Naive thymus-derived CD8-positive, alpha-beta T cell (primary cell): Measurements from ENCODE around the gene NTM. TPM values are rescaled to one million over a fixed set of nuclear protein-coding genes. Genes with fewer than 3 reads are reported as not detected.

ENCODE experiments used
- ATAC-seq, 2 donors: fragments of 150-1000 bp; cut with Tn5 transposase in 1 of 2; sonication (Bioruptor Pico), chemical (Tn5 transposase) in 1 of 2; 1 replicate in 1 of 2; 2 replicates in 1 of 2; pipeline ENCODE4 v1.10.0; 2021; ENCODE audit warnings: mild to moderate bottlenecking in 2 of 2, moderate library complexity in 2 of 2
- POLR2A ChIA-PET: fragments of 350-600 bp; sonication (Branson Sonifier 250); formaldehyde crosslinking; loops from one replicate; lab custom pipeline; 2021; ENCODE audit warnings: antibody characterized with exemption; lab: Charles Lee
- DNase-seq, 10 donors: peaks; one replicate each; pipeline versions ENCODE4 v3.0.0 to v3.0.0-alpha.2; 2020 to 2022
- H3K27ac Mint-ChIP-seq, 10 donors: one replicate each; pipeline ENCODE4 v1.8.0; 2020 to 2022; ENCODE audit warnings: mild to moderate bottlenecking in 10 of 10, mixed read lengths in 10 of 10, moderate library complexity in 4 of 10, inconsistent platforms in 1 of 10
- H3K27me3 Mint-ChIP-seq, 5 donors: one replicate each; pipeline ENCODE4 v1.8.0; 2021 to 2022; ENCODE audit warnings: mixed read lengths in 5 of 5
- H3K36me3 Mint-ChIP-seq, 3 donors: one replicate each; pipeline ENCODE4 v1.8.0; 2020 to 2022; ENCODE audit warnings: mixed read lengths in 3 of 3, mild to moderate bottlenecking in 2 of 3, inconsistent platforms in 1 of 3
- H3K4me1 Mint-ChIP-seq, 4 donors: one replicate each; pipeline ENCODE4 v1.8.0; 2021 to 2022; ENCODE audit warnings: mixed read lengths in 4 of 4
- H3K4me3 Mint-ChIP-seq, 10 donors: one replicate each; pipeline ENCODE4 v1.8.0; 2020 to 2022; ENCODE audit warnings: mild to moderate bottlenecking in 10 of 10, mixed read lengths in 10 of 10, moderate library complexity in 6 of 10, inconsistent platforms in 1 of 10
- H3K9me3 Mint-ChIP-seq, 9 donors: one replicate each; pipeline ENCODE4 v1.8.0; 2020 to 2022; ENCODE audit warnings: mixed read lengths in 9 of 9, mild to moderate bottlenecking in 3 of 9, inconsistent platforms in 1 of 9, moderate library complexity in 1 of 9
- polyA plus RNA-seq, 3 donors: library from polyadenylated mRNA; unstranded; fragments of 300-500 nt; fragmentation: Illumina TruSeq; gene quantifications; one replicate each; pipeline ENCODE4 v1.2.3, GENCODE V29; 2021
- total RNA-seq, 8 experiments: library from RNA in 2 of 8; stranded (reverse) in 2 of 8; gene quantifications; one replicate each; pipeline ENCODE4 v1.2.3 and lab custom pipeline; 2021 to 2026

NTM gene
- total and polyA plus RNA-seq, 5 experiments from 2014 or later, result not detected

- Mint-ChIP-seq H3K4me1 (no peaks in the 10 kb centered on the region), H3K9me3 (peaks cover 0 to 2% (median 0%) of the 10 kb centered on the region in 9 donors), H3K36me3 (no peaks in the 10 kb centered on the region), H3K27me3 (peaks cover 0 to 16% (median 3%) of the 10 kb centered on the region in 5 donors), H3K4me3 (no peak overlapping the region), H3K27ac (no peak overlapping the region)
- DNase-seq (no peak), ATAC-seq (no peak)
- POLR2A ChIA-PET, result no interaction called here
These were observed 268.5 kb downstream of the NTM start for GRCh38 chr11:131638889-131639288.

GRCh38 chr11:131640320-131640719 lies 269.9 kb downstream of the NTM start:
- no peaks in the 10 kb centered on the region for H3K36me3 Mint-ChIP-seq
- DNase-seq, result no peak
- no peak overlapping the region for H3K27ac Mint-ChIP-seq
- ATAC-seq, result no peak
- no peaks in the 10 kb centered on the region for H3K4me1 Mint-ChIP-seq
- peaks cover 0 to 4% (median 0%) of the 10 kb centered on the region in 9 donors for H3K9me3 Mint-ChIP-seq
- POLR2A ChIA-PET, result no interaction called here
- no peak overlapping the region for H3K4me3 Mint-ChIP-seq
- H3K27me3 Mint-ChIP-seq, result peaks cover 0 to 16% (median 3%) of the 10 kb centered on the region in 5 donors

- Mint-ChIP-seq H3K27ac (no peak overlapping the region), H3K4me1 (no peaks in the 10 kb centered on the region), H3K9me3 (peaks cover 0 to 7% (median 0%) of the 10 kb centered on the region in 9 donors), H3K36me3 (no peaks in the 10 kb centered on the region), H3K4me3 (no peak overlapping the region), H3K27me3 (peaks cover 0 to 6% (median 0%) of the 10 kb centered on the region in 5 donors)
- DNase-seq, result no peak
- no peak for ATAC-seq
- POLR2A ChIA-PET, result no interaction called here
These were observed 272.5 kb downstream of the NTM start for GRCh38 chr11:131642756-131643531.

DNA sequence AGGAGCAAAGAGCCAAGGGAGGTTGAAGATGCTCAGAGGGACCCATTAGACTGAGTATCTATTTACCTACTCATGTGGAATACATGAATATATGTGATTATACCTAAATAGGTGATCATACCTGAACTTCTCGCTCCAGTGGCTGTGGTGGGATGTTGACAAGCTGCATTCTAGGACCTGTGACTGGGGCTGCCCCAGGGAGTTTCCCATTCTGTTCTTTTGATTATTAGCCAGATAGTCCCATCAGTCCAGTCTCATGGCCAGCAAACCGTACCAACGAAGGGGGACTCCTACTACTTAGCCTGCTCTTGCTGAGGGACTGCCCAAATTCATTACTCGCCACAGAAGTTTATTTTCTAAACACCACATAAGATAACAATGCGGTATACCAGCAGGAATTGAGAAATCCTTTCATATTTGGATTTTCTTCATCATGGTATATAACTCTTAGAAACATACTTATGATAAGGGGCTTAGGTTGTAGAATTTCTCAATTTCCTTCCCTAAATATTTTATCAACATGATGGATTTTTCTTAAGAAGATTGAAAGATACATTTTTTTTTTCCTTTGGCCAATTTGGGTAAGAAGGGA lies 273.9 kb downstream of the NTM start:
- no peaks in the 10 kb centered on the region for H3K4me1 Mint-ChIP-seq
- no peak overlapping the region for H3K4me3 Mint-ChIP-seq
- ATAC-seq (no peak), DNase-seq (no peak)
- H3K36me3 Mint-ChIP-seq, result no peaks in the 10 kb centered on the region
- no peak overlapping the region for H3K27ac Mint-ChIP-seq
- H3K27me3 Mint-ChIP-seq, result peaks cover 0 to 6% (median 0%) of the 10 kb centered on the region in 5 donors
- POLR2A ChIA-PET, result no interaction called here
- H3K9me3 Mint-ChIP-seq, result peaks cover 0 to 8% (median 0%) of the 10 kb centered on the region in 9 donors

- Mint-ChIP-seq H3K4me3 (no peak overlapping the region), H3K9me3 (peaks cover 0 to 8% (median 0%) of the 10 kb centered on the region in 9 donors), H3K27ac (no peak overlapping the region), H3K4me1 (no peaks in the 10 kb centered on the region), H3K27me3 (peaks cover 0 to 6% (median 0%) of the 10 kb centered on the region in 5 donors), H3K36me3 (no peaks in the 10 kb centered on the region)
- POLR2A ChIA-PET, result no interaction called here
- ATAC-seq, result no peak
- no peak for DNase-seq
These were observed 274.8 kb downstream of the NTM start for GRCh38 chr11:131645237-131645636.

DNA sequence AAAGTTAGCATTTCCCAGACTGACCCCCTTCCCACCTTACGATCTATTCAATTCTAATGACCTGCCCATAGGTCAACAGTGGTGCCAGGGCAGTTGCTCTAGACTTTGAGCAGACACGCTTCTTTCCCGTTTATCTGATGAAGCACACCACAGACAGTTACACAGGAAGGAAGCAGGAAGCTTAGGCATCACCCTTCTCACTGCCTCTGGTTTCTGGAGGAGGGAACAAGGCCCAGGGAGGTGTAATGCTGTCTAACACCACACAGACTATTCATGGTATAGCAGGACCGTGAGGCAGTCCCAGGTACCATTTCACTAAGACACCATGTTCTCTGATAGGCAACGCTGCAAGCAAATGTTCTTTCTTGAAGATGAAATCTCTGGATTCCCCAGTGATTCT lies 279.4 kb downstream of the NTM start:
- Mint-ChIP-seq H3K27me3 (peaks cover 0 to 4% (median 3%) of the 10 kb centered on the region in 5 donors), H3K27ac (no peak overlapping the region), H3K36me3 (no peaks in the 10 kb centered on the region), H3K4me3 (no peak overlapping the region), H3K4me1 (no peaks in the 10 kb centered on the region), H3K9me3 (peaks cover 0 to 8% (median 0%) of the 10 kb centered on the region in 9 donors)
- ATAC-seq (no peak), DNase-seq (no peak)
- POLR2A ChIA-PET, result no interaction called here

- H3K4me3 Mint-ChIP-seq, result no peak overlapping the region
- POLR2A ChIA-PET, result no interaction called here
- H3K27ac Mint-ChIP-seq, result no peak overlapping the region
- H3K27me3 Mint-ChIP-seq, result peaks cover 2 to 10% (median 3%) of the 10 kb centered on the region in 5 donors
- DNase-seq (no peak), ATAC-seq (no peak)
- H3K36me3 Mint-ChIP-seq, result no peaks in the 10 kb centered on the region
- H3K4me1 Mint-ChIP-seq, result no peaks in the 10 kb centered on the region
- H3K9me3 Mint-ChIP-seq, result peaks cover 0 to 8% (median 0%) of the 10 kb centered on the region in 9 donors
These were observed 281.8 kb downstream of the NTM start for GRCh38 chr11:131652231-131652630.

GRCh38 chr11:131653260-131653659 lies 282.8 kb downstream of the NTM start:
- Mint-ChIP-seq H3K4me1 (no peaks in the 10 kb centered on the region), H3K9me3 (peaks cover 0 to 3% (median 0%) of the 10 kb centered on the region in 9 donors), H3K27ac (no peak overlapping the region), H3K27me3 (peaks cover 2 to 13% (median 4%) of the 10 kb centered on the region in 5 donors), H3K36me3 (no peaks in the 10 kb centered on the region), H3K4me3 (no peak overlapping the region)
- ATAC-seq, result no peak
- no peak for DNase-seq
- POLR2A ChIA-PET, result no interaction called here

DNA sequence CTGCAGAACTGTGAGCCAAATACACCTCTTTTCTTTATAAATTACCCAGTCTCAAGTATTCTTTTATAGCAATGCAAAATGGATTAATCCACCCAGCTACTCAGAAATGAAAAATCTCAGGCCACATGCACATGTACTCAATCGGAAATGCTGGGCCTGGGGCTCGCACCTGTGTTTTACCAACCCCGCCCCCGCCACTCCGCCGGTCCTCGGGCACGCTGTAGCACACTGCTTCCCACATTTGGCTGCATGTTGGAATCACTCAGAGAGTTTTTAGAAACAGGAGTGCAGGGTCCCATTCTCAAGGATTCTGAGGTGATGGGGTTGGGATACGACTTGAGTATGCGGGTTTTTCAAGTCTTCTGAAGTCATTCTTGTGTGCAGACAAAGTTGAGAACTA lies 284.4 kb downstream of the NTM start:
- Mint-ChIP-seq H3K4me1 (no peaks in the 10 kb centered on the region), H3K27ac (no peak overlapping the region), H3K4me3 (no peak overlapping the region), H3K9me3 (peaks cover 0 to 2% (median 0%) of the 10 kb centered on the region in 9 donors), H3K36me3 (no peaks in the 10 kb centered on the region), H3K27me3 (peaks cover 2 to 28% (median 4%) of the 10 kb centered on the region in 5 donors)
- POLR2A ChIA-PET, result no interaction called here
- ATAC-seq (no peak), DNase-seq (no peak)

DNA sequence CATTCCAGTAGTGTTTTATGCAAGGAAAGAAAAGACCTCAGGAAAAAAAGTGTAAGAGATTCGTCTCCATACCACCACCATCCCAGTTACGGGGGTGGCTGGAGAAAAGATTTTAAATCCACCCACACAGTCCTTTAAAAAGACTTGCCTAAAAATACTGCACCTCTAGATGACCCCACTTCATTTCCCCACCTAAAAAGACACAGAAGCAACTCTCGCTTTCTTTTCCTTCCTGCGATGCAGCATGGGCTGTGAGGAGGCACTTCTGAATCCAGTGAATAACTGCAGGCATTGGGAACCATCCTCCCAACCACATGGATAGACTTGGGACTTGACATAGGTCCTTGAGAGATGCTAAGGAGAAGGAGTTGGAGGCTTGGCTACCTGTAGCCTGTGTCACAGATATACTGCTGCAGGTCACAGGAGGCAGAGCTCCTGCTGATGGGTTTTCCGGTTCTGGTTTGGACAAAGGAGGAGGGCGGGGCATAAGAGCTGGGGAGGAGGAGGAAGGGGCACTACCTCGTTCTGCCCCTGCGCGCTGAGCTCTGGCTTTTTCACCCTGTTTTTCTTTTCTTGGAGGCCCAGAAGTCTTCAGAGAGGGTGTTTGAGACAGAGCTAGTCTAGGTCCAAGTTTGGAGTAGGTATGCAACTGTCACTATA lies 285.9 kb downstream of the NTM start:
- DNase-seq, result no peak
- Mint-ChIP-seq H3K27ac (no peak overlapping the region), H3K36me3 (no peaks in the 10 kb centered on the region), H3K4me3 (no peak overlapping the region), H3K4me1 (no peaks in the 10 kb centered on the region), H3K9me3 (peaks cover 0 to 2% (median 0%) of the 10 kb centered on the region in 9 donors), H3K27me3 (peaks cover 2 to 34% (median 6%) of the 10 kb centered on the region in 5 donors)
- ATAC-seq, result no peak
- POLR2A ChIA-PET, result no interaction called here

- H3K4me3 Mint-ChIP-seq, result no peak overlapping the region
- H3K27me3 Mint-ChIP-seq, result peaks cover 2 to 34% (median 6%) of the 10 kb centered on the region in 5 donors
- POLR2A ChIA-PET, result no interaction called here
- H3K27ac Mint-ChIP-seq, result no peak overlapping the region
- DNase-seq (no peak), ATAC-seq (no peak)
- H3K4me1 Mint-ChIP-seq, result no peaks in the 10 kb centered on the region
- no peaks in the 10 kb centered on the region for H3K36me3 Mint-ChIP-seq
- H3K9me3 Mint-ChIP-seq, result peaks cover 0 to 2% (median 0%) of the 10 kb centered on the region in 9 donors
These were observed 286.4 kb downstream of the NTM start for GRCh38 chr11:131656839-131657211.

- no peak for ATAC-seq
- Mint-ChIP-seq H3K27ac (no peak overlapping the region), H3K36me3 (no peaks in the 10 kb centered on the region), H3K4me3 (no peak overlapping the region), H3K27me3 (peaks cover 2 to 34% (median 4%) of the 10 kb centered on the region in 5 donors), H3K9me3 (peaks cover 0 to 2% (median 0%) of the 10 kb centered on the region in 9 donors), H3K4me1 (no peaks in the 10 kb centered on the region)
- DNase-seq, result no peak
- POLR2A ChIA-PET, result no interaction called here
These were observed 288.0 kb downstream of the NTM start for GRCh38 chr11:131658414-131658813.

DNA sequence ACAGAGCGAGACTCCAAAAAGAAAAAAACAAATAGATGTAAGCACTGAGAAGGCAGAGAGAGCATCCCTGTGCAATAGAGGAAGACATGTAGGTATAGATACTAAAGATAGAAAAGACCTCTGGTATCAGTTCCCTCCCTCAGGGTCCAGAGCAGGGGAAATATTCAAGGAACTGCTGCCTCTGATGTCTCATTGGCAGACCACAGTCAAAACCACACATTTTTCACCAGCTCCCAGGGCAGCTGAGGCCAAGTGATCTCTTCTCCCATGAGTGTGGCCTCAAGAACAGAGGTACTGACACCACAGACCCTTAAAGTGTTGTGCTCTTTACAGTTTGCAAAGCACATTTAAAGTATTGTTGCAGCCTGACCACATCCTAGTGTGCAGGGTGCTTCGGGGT lies 288.5 kb downstream of the NTM start:
- Mint-ChIP-seq H3K27ac (no peak overlapping the region), H3K27me3 (peaks cover 2 to 34% (median 4%) of the 10 kb centered on the region in 5 donors), H3K4me3 (no peak overlapping the region), H3K36me3 (no peaks in the 10 kb centered on the region), H3K9me3 (peaks cover 0 to 2% (median 0%) of the 10 kb centered on the region in 9 donors), H3K4me1 (no peaks in the 10 kb centered on the region)
- DNase-seq (no peak), ATAC-seq (no peak)
- POLR2A ChIA-PET, result no interaction called here
